GM12892 (cell line): ENCODE data around the gene GABRB2.
"Not testable (repeated sequence)": the region's sequence is repeated elsewhere in the genome, so short reads cannot be mapped to it uniquely, and the experiment has no call there.

Experiments used
- DNase-seq: peaks from one replicate; pipeline ENCODE4 v3.0.0; 2011; ENCODE audit not compliant: insufficient read length
- FAIRE-seq: peaks from 2 replicates; lab custom pipeline; 2011; peaks lifted over from hg19 to GRCh38; lab: Jason Lieb, UNC
- POLR2A ChIP-seq: IDR thresholded peaks from 2 replicates; pipeline ENCODE4 v1.6.1; 2011; ENCODE audit warnings: low read depth, low read length, control low read depth
- POLR2AphosphoS5 ChIP-seq: IDR thresholded peaks from 2 replicates; pipeline ENCODE4 v1.6.1; 2011; ENCODE audit warnings: low read depth, low read length, control low read depth
- TAF1 ChIP-seq: IDR thresholded peaks from 2 replicates; pipeline ENCODE4 v1.6.1; 2011; ENCODE audit warnings: low read depth, mild to moderate bottlenecking, control low read depth, low read length, borderline replicate concordance

The GABRB2 gene

DNA sequence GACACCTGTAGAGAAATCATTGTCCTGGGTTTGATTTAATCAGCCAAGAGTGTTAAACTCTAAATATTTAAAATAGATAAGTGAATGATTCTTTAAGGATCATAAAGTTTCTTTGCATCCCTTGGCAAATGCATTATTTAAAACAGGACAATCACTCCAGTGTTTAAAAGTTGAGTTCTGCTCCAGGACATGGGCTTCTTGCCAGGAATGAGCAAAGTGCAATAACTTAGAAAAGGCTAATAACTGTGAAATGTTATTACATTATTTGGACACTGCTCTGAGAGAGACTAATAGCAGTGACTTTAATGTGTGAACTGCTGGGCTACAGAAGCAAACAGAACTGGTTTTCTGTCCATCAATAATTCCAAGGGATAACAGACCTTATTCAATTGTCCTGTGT lies 283.3 kb downstream of the GABRB2 start:
- DNase-seq, result no peak
- FAIRE-seq, result no peak
- TF ChIP-seq POLR2AphosphoS5, result no peak
- TF ChIP-seq TAF1, result no peak
- TF ChIP-seq POLR2A, result no peak

GRCh38 chr5:161261668-161262323 lies 284.7 kb downstream of the GABRB2 start:
- DNase-seq, result no peak
- no peak for FAIRE-seq
- TF ChIP-seq POLR2AphosphoS5, result no peak
- TF ChIP-seq POLR2A, result no peak
- TF ChIP-seq TAF1, result no peak

- FAIRE-seq (peak; percentile 14), DNase-seq (no peak)
- TF ChIP-seq POLR2A, result no peak
- TF ChIP-seq POLR2AphosphoS5, result no peak
- no peak for TF ChIP-seq TAF1
Observed at GRCh38 chr5:161258438-161258837, 288.1 kb downstream of the GABRB2 start.

DNA sequence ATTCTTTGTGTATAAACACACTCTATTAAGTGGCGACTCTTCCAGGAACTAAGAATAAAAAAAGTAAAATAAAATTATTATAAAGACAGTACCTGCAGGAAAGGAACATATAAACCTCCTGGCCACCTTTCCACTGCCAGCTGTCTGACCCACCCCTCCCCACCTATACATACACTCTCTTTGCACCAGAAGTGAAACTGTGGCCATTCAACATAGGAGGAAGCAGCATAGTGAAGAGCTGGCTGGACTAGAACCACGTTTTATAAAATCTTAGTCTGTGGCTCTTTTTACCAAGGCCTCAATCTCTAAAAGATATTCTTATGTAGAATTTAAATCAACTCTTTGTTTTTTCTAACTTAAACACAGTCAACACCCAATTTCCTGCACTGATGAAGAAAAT lies 289.6 kb downstream of the GABRB2 start:
- no peak for TF ChIP-seq POLR2A
- TF ChIP-seq TAF1, result no peak
- TF ChIP-seq POLR2AphosphoS5, result no peak
- FAIRE-seq (peak; percentile 50), DNase-seq (no peak)

DNA sequence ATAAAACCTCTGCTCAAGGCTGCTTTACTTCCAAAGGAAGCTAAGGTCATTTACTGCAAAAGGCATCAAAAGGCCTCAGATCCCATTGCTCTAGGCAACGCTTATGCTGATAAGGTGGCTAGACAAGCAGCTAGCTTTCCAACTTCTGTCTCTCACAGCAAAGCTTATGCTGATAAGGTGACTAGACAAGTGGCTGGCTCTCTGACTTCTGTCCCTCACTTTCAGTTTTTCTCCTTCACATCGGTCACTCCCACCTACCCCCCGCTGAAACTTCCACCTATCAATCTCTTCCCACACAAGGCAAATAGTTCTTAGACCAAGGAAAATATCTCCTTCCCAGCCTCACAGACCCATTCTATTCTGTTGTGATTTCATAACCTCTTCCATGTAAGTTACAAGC lies 293.6 kb downstream of the GABRB2 start:
- FAIRE-seq, DNase-seq: not testable (repeated sequence)

GRCh38 chr5:161246749-161247148 lies 299.8 kb downstream of the GABRB2 start:
- FAIRE-seq (no peak), DNase-seq (no peak)
- TF ChIP-seq POLR2A, result no peak
- no peak for TF ChIP-seq POLR2AphosphoS5

- not testable (repeated sequence) for FAIRE-seq, DNase-seq
Observed at GRCh38 chr5:161245846-161246245, 300.7 kb downstream of the GABRB2 start.
